Right lobe of liver (tissue), 6 donors: Measurements from ENCODE around the gene CTIF. TPM values are rescaled to one million over a fixed set of nuclear protein-coding genes. Genes with fewer than 3 reads are reported as not detected.

ENCODE experiments used
- ATAC-seq, 4 donors: fragments of 200-7000 bp; cut with Tn5 transposase; one replicate each; pipeline ENCODE4 v1.9.1; 2020; ENCODE audit warnings: mild to moderate bottlenecking in 4 of 4, moderate library complexity in 4 of 4
- DNase-seq, 3 donors: peaks; one replicate each; pipeline ENCODE4 v3.0.0-alpha.2; 2020
- H3K27ac ChIP-seq, 3 donors: fragments of 200-600 bp; one replicate each; pipeline ENCODE4 v1.8.0; 2022
- H3K27me3 ChIP-seq, 2 donors: fragments of 200-600 bp; one replicate each; pipeline ENCODE4 v1.8.0; 2022
- H3K36me3 ChIP-seq, 4 donors: fragments of 200-600 bp; sonication (generic) in 1 of 4; one replicate each; pipeline versions ENCODE4 v1.5.1 to v1.8.0; 2017 to 2022; ENCODE audit warnings: control low read depth in 1 of 4
- H3K4me1 ChIP-seq, 4 donors: fragments of 200-600 bp; sonication (generic) in 1 of 4; one replicate each; pipeline versions ENCODE4 v1.5.1 to v1.8.0; 2017 to 2022; ENCODE audit warnings: control low read depth in 1 of 4
- H3K4me3 ChIP-seq, 3 donors: fragments of 200-600 bp; one replicate each; pipeline ENCODE4 v1.8.0; 2022
- H3K9me3 ChIP-seq, 4 donors: fragments of 200-600 bp; sonication (generic) in 1 of 4; one replicate each; pipeline versions ENCODE4 v1.5.1 to v1.8.0; 2017 to 2022; ENCODE audit warnings: control low read depth in 1 of 4
- CTCF ChIP-seq, 4 donors: fragments of 200-600 bp in 3 of 4; fragments of 450-650 bp in 1 of 4; IDR thresholded peaks; one replicate each; pipeline versions ENCODE4 v1.5.1 to v1.8.0; 2016 to 2022; ENCODE audit warnings: antibody characterized with exemption in 4 of 4, mild to moderate bottlenecking in 2 of 4
- POLR2A ChIP-seq: fragments of 450-650 bp; IDR thresholded peaks from one replicate; pipeline ENCODE4 v1.6.1; 2017; ENCODE audit warnings: antibody characterized with exemption, mild to moderate bottlenecking
- WGBS: methylation state at CpG from one replicate; pipeline ENCODE4 v1.1.6; 2018; ENCODE audit warnings: low coverage, low lambda C conversion rate; ENCODE audit not compliant: insufficient coverage; ENCODE audit errors: missing lambda C conversion rate; 5-methylcytosine and 5-hydroxymethylcytosine counted together
- intact Hi-C, 2 donors: fragments of 100-400 bp; cut with DNase I; formaldehyde crosslinking; loops; one replicate each; pipeline versions ENCODE4 v1.11.2 to v1.14.1; 2022
- total RNA-seq, 6 experiments: library from RNA; depleted of rRNA in 2 of 6; stranded (reverse); fragments of >200 nt in 2 of 6; fragmentation: NEBNext Ultra II Directional in 3 of 6; extraction: Animal tissue kit (Norgen Biotek cat#: 25700) in 3 of 6; gene quantifications; one replicate each; pipeline versions ENCODE4 v1.1.0 to v1.2.4, GENCODE V29; 2016 to 2023
- donor health status: DM: no; HTN: yes; CAD: no.
- donor health status: DM: no; HTN: no; CAD: no.
- donor health status: DM: no; HTN: no; CAD: no.
- donor health status: DM: no; HTN: yes; CAD: no.
- donor health status: DM: no; HTN: yes; CAD: no.

The CTIF gene
- total RNA-seq, 6 experiments from 2014 or later: 29.0 to 60.6 (median 43.1) TPM

GRCh38 chr18:48572402-48573126 is 33.7 kb downstream of the CTIF start:
- Histone ChIP-seq H3K9me3 (no peaks in the 10 kb centered on the region), H3K27me3 (no peaks in the 10 kb centered on the region), H3K27ac (peak overlapping the region in 2 of 3 donors; percentile 76 to 94), H3K4me3 (no peak overlapping the region), H3K4me1 (peaks cover 0 to 67% (median 33%) of the 10 kb centered on the region in 4 donors), H3K36me3 (no peaks in the 10 kb centered on the region)
- intact Hi-C loops: no loop called here
- DNase-seq (peak in 1 of 3 donors; percentile 1), ATAC-seq (no peak)
- TF ChIP-seq POLR2A: no peak
- TF ChIP-seq CTCF (IDR thresholded peaks at IDR 0.05): no peak
- 83% methylated on average over 6 of the region's 10 CpGs for WGBS

- intact Hi-C loops: no loop called here
- TF ChIP-seq POLR2A (peak; percentile 85), CTCF (IDR thresholded peaks at IDR 0.05) (peak; percentile 6 to 25 (median 17))
- WGBS: 26% methylated on average over 9 of the region's 14 CpGs
- Histone ChIP-seq H3K4me3 (peak overlapping the region; percentile 29 to 57 (median 34)), H3K36me3 (no peaks in the 10 kb centered on the region), H3K4me1 (peaks cover 0 to 63% (median 30%) of the 10 kb centered on the region in 4 donors), H3K27me3 (no peaks in the 10 kb centered on the region), H3K9me3 (no peaks in the 10 kb centered on the region), H3K27ac (peak overlapping the region; percentile 55 to 94 (median 76))
- ATAC-seq (peak; percentile 70 to 82 (median 77)), DNase-seq (peak; percentile 88 to 93 (median 92))
Measured at GRCh38 chr18:48573632-48574283, 34.9 kb downstream of the CTIF start.

GRCh38 chr18:48574667-48575300 is 36.0 kb downstream of the CTIF start:
- Histone ChIP-seq H3K36me3 (no peaks in the 10 kb centered on the region), H3K4me3 (peak overlapping the region in 1 of 3 donors; percentile 57), H3K27ac (peak overlapping the region; percentile 55 to 94 (median 76)), H3K4me1 (peaks cover 0 to 61% (median 25%) of the 10 kb centered on the region in 4 donors), H3K27me3 (no peaks in the 10 kb centered on the region), H3K9me3 (no peaks in the 10 kb centered on the region)
- 67% methylated on average over 2 of the region's 11 CpGs for WGBS
- ATAC-seq (peak in 3 of 4 donors; percentile 12 to 39 (median 13)), DNase-seq (peak; percentile 36 to 78 (median 74))
- intact Hi-C loops: no loop called here
- TF ChIP-seq POLR2A (no peak), CTCF (IDR thresholded peaks at IDR 0.05) (no peak)

- WGBS: 30% methylated on average over 7 of the region's 8 CpGs
- no peak for DNase-seq
- peaks cover 0 to 61% (median 25%) of the 10 kb centered on the region in 4 donors for H3K4me1 ChIP-seq
- H3K36me3 ChIP-seq: no peaks in the 10 kb centered on the region
- H3K4me3 ChIP-seq: peak overlapping the region in 1 of 3 donors; percentile 24
- no peaks in the 10 kb centered on the region for H3K9me3 ChIP-seq
- intact Hi-C loops: no loop called here
- H3K27me3 ChIP-seq: no peaks in the 10 kb centered on the region
- peak overlapping the region; percentile 55 to 94 (median 76) for H3K27ac ChIP-seq
- no peak for TF ChIP-seq POLR2A
- no peak for TF ChIP-seq CTCF (IDR thresholded peaks at IDR 0.05)
- no peak for ATAC-seq
Measured at GRCh38 chr18:48575301-48575657, 36.4 kb downstream of the CTIF start.
